Neural cell (in vitro differentiated cells): ENCODE data around the gene YAE1.

Experiments
- CTCF ChIP-seq: fragments of 450-650 bp; IDR thresholded peaks from 2 replicates; pipeline ENCODE4 v1.5.1; 2014; ENCODE audit warnings: antibody characterized with exemption, mild to moderate bottlenecking, moderate library complexity; ENCODE audit not compliant: poor library complexity, severe bottlenecking
- EP300 ChIP-seq: fragments of 450-650 bp; conservative IDR thresholded peaks from 2 replicates; pipeline ENCODE4 v1.6.1; 2014; ENCODE audit warnings: antibody characterized with exemption, mild to moderate bottlenecking, moderate library complexity; ENCODE audit not compliant: poor library complexity, severe bottlenecking

GRCh38 chr7:39613577-39613976, 47.4 kb downstream of the YAE1 start:
- no peak for TF ChIP-seq EP300
- TF ChIP-seq CTCF: no peak
